Fibroblast of pulmonary artery (primary cell): ENCODE results near the gene RFX7.

ENCODE experiments used
- DNase-seq: peaks from one replicate; pipeline ENCODE4 v3.0.0-alpha.2; 2010; ENCODE audit warnings: low read depth
- H3K4me3 ChIP-seq: replicated peaks from 2 replicates; pipeline ENCODE4 v1.5.1; 2011; ENCODE audit warnings: low read depth, mild to moderate bottlenecking, control low read depth, low read length, moderate library complexity
- TF ChIP-seq, protein P1 (sequence below): IDR thresholded peaks from 2 replicates; pipeline ENCODE4 v1.5.1; 2011; ENCODE audit warnings: mild to moderate bottlenecking, control low read depth, low read length, inconsistent platforms; ENCODE audit errors: missing control alignments

RFX7 gene

GRCh38 chr15:56233549-56233948 is 10.1 kb downstream of the RFX7 start:
- no peak overlapping the region for H3K4me3 ChIP-seq
- TF ChIP-seq, protein P1, sequence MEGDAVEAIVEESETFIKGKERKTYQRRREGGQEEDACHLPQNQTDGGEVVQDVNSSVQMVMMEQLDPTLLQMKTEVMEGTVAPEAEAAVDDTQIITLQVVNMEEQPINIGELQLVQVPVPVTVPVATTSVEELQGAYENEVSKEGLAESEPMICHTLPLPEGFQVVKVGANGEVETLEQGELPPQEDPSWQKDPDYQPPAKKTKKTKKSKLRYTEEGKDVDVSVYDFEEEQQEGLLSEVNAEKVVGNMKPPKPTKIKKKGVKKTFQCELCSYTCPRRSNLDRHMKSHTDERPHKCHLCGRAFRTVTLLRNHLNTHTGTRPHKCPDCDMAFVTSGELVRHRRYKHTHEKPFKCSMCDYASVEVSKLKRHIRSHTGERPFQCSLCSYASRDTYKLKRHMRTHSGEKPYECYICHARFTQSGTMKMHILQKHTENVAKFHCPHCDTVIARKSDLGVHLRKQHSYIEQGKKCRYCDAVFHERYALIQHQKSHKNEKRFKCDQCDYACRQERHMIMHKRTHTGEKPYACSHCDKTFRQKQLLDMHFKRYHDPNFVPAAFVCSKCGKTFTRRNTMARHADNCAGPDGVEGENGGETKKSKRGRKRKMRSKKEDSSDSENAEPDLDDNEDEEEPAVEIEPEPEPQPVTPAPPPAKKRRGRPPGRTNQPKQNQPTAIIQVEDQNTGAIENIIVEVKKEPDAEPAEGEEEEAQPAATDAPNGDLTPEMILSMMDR = no peak
- no peak for DNase-seq

DNA sequence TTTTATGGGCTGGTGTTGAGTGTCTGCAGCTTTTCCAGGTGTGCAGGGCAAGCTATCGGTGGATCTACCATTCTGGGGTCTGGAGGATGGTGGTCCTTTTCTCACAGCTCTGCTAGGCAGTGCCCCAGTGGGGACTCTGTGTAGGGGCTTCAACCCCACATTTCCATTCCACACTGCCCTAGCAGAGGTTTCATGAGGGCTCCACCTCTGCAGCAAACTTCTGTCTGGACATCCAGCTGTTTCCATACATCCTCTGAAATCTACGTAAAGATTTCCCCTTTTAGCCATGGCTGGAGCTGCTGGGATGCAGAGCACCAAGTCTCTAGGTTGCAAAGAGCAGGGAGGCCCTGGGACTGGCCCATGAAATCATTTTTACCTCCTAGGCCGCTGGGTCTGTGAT is 11.6 kb downstream of the RFX7 start:
- no peak for DNase-seq
- no peak overlapping the region for H3K4me3 ChIP-seq
- TF ChIP-seq, protein P1 = no peak

GRCh38 chr15:56228854-56229253 is 14.8 kb downstream of the RFX7 start:
- no peak overlapping the region for H3K4me3 ChIP-seq
- no peak for DNase-seq
- TF ChIP-seq, protein P1 = no peak

DNA sequence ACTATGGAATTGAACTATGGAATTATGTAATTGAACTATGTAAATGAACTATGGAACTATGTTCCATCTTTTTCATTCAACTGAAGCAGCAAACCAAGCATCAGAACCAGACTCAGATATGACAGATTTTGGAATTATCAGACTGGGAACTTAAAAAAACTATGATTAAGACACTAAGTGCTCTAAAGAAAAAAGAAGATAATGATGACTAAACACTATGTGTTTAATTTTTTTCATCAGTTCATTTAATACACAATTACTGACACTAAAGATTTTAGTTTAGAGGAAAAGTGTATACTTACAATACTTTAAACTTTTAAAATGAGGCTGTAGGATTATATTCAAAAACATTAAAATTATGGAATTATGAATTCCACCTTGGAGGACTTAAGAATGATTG is 15.3 kb downstream of the RFX7 start:
- H3K4me3 ChIP-seq = no peak overlapping the region
- TF ChIP-seq, protein P1 = no peak
- DNase-seq = no peak

GRCh38 chr15:56227780-56228179 is 15.9 kb downstream of the RFX7 start:
- TF ChIP-seq, protein P1 = no peak
- H3K4me3 ChIP-seq = no peak overlapping the region
- no peak for DNase-seq

DNA sequence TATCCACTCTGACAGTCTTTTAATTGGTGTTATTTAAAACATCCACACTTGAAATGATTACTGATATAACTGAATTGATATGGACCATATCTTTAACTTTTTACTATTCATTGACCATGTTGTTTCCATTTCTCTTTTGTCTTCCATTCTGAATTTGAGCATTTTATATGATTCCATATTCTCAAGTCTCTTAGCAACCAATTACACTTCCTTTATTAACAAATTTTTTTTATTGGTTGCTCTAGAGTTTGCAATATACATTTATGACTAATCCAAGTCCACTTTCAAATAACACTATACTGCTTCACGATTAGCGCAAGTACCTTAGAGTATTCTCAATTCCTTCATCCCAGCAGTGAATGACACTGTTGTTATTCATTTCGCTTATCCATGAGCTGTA is 16.4 kb downstream of the RFX7 start:
- TF ChIP-seq, protein P1 = no peak
- DNase-seq = no peak
- H3K4me3 ChIP-seq = no peak overlapping the region

DNA sequence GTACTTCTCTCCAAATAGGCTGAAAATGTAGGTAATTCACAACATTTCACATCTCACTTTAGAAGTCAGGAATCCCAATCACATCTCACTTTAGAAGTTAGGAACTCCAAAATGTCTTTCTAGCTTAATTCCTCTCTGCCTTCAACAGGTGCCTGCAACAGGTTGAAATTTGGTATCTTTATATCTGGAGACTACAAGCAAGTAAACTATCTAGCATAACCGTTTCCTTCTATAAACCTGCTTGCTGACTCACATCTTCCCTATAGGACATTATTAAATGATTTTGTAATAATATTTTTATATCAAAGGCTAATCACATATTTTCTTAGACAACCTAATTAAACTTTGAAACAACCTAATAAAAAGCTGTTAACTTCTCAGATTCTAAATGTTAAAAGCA is 18.2 kb downstream of the RFX7 start:
- TF ChIP-seq, protein P1 = no peak
- H3K4me3 ChIP-seq = no peak overlapping the region
- DNase-seq = no peak
